Uterus (tissue), 2 donors: ENCODE data around the gene ZNF775.

ENCODE experiments used
- CTCF ChIP-seq, 4 experiments: fragments of 200-600 bp in 2 of 4; fragments of 450-650 bp in 2 of 4; sonication (generic) in 2 of 4; IDR thresholded peaks; one replicate each; pipeline ENCODE4 v1.5.1; 2016 to 2019; ENCODE audit warnings: antibody characterized with exemption in 4 of 4, mild to moderate bottlenecking in 2 of 4, moderate library complexity in 1 of 4
- POLR2A ChIP-seq, 2 donors: fragments of 450-650 bp; IDR thresholded peaks; one replicate each; pipeline ENCODE4 v1.6.1; 2016; ENCODE audit warnings: antibody characterized with exemption in 2 of 2, mild to moderate bottlenecking in 1 of 2, moderate library complexity in 1 of 2

- TF ChIP-seq CTCF (IDR thresholded peaks at IDR 0.05) (no peak), POLR2A (IDR thresholded peaks at IDR 0.05) (no peak)
These were observed 56.4 kb downstream of the ZNF775 start for GRCh38 chr7:150435390-150436073.
